Endothelial cell of umbilical vein (primary cell): ENCODE data around the gene MAFF. TPM values are rescaled to one million over a fixed set of nuclear protein-coding genes. Genes with fewer than 3 reads are reported as not detected.

ENCODE experiments used
- BruUV-seq: library from RNA; stranded (reverse); fragments of 400-500 nt; replicated peaks from 2 replicates; lab custom pipeline; 2021; lab: Mats Ljungman, UMichigan
- CTCF ChIA-PET: fragments of 300-600, 350-600 bp; sonication (Branson Sonifier 250); formaldehyde crosslinking; loops from one replicate; lab custom pipeline; 2021; ENCODE audit warnings: antibody characterized with exemption, inconsistent platforms; lab: Charles Lee
- POLR2A ChIA-PET: fragments of 300-600, 350-600 bp; sonication (Branson Sonifier 250); formaldehyde crosslinking; loops from one replicate; lab custom pipeline; 2021; ENCODE audit warnings: antibody characterized with exemption, inconsistent platforms; lab: Charles Lee
- DNase-seq: peaks from one replicate; pipeline ENCODE4 v3.0.0-alpha.2; 2011; ENCODE audit warnings: low read depth, low spot score
- FAIRE-seq: peaks from 2 replicates; lab custom pipeline; 2011; peaks lifted over from hg19 to GRCh38; lab: Jason Lieb, UNC
- H2AFZ ChIP-seq: 2 replicates; pipeline ENCODE4 v1.6.0; 2012; ENCODE audit warnings: low read depth, low read length, control low read depth, inconsistent platforms
- H3K27ac ChIP-seq: 2 replicates; pipeline ENCODE4 v1.5.1; 2011; ENCODE audit warnings: low read depth, mild to moderate bottlenecking, control low read depth, low read length, moderate library complexity; ENCODE audit not compliant: insufficient read depth
- H3K27me3 ChIP-seq, 2 experiments: 2 replicates each; pipeline versions ENCODE4 v1.6.0 to v1.6.1; 2011; ENCODE audit warnings: low read length in 2 of 2, mixed read lengths in 1 of 2; ENCODE audit not compliant: control insufficient read depth in 2 of 2, insufficient read depth in 2 of 2
- H3K36me3 ChIP-seq, 2 experiments: 2 replicates in 1 of 2; 3 replicates in 1 of 2; pipeline ENCODE4 v1.5.1; 2011; ENCODE audit warnings: low read length in 2 of 2, mild to moderate bottlenecking in 1 of 2, moderate library complexity in 1 of 2; ENCODE audit not compliant: control insufficient read depth in 2 of 2, insufficient read depth in 2 of 2; ENCODE audit errors: extremely low read depth in 1 of 2
- H3K4me1 ChIP-seq: 3 replicates; pipeline ENCODE4 v1.5.1; 2011; ENCODE audit warnings: mild to moderate bottlenecking, low read length; ENCODE audit not compliant: control insufficient read depth, insufficient read depth; ENCODE audit errors: extremely low read depth
- H3K4me2 ChIP-seq: 2 replicates; pipeline ENCODE4 v1.6.1; 2011; ENCODE audit warnings: low read length, control low read depth, mixed read lengths; ENCODE audit not compliant: insufficient read depth
- H3K4me3 ChIP-seq, 3 experiments: fragments of 200-600 bp in 1 of 3; sonication (generic), shearing (Covaris generic) in 1 of 3; replicated peaks in 1 of 3; 2 replicates each; pipeline ENCODE4 v1.5.1; 2011 to 2016; ENCODE audit warnings: control low read depth in 3 of 3, low read length in 3 of 3, mild to moderate bottlenecking in 2 of 3, inconsistent platforms in 1 of 3, low read depth in 1 of 3, moderate library complexity in 1 of 3; ENCODE audit not compliant: insufficient read depth in 1 of 3
- H3K79me2 ChIP-seq: 2 replicates; pipeline ENCODE4 v1.6.0; 2012; ENCODE audit warnings: low read length, inconsistent platforms; ENCODE audit not compliant: control insufficient read depth, insufficient read depth
- H3K9ac ChIP-seq: replicated peaks from 2 replicates; pipeline ENCODE3; 2011; ENCODE audit warnings: low read length, control low read depth; ENCODE audit not compliant: insufficient read depth; ENCODE audit errors: extremely low read depth
- H3K9me1 ChIP-seq: replicated peaks from 3 replicates; pipeline ENCODE4 v1.6.0; 2011; ENCODE audit warnings: mild to moderate bottlenecking, low read length; ENCODE audit not compliant: control insufficient read depth, insufficient read depth; ENCODE audit errors: extremely low read depth
- H3K9me3 ChIP-seq: replicated peaks from 2 replicates; pipeline ENCODE4 v1.5.1; 2012; ENCODE audit warnings: low read length, inconsistent platforms; ENCODE audit not compliant: control insufficient read depth, insufficient read depth
- H4K20me1 ChIP-seq: replicated peaks from 2 replicates; pipeline ENCODE3; 2011; ENCODE audit warnings: mild to moderate bottlenecking, low read length; ENCODE audit not compliant: control insufficient read depth, insufficient read depth; ENCODE audit errors: extremely low read depth
- EZH2 ChIP-seq: IDR thresholded peaks from 2 replicates; pipeline ENCODE4 v1.6.1; 2012; ENCODE audit warnings: borderline replicate concordance, low read depth, mild to moderate bottlenecking, moderate library complexity, low read length, inconsistent platforms; ENCODE audit not compliant: severe bottlenecking
- FOS ChIP-seq: IDR thresholded peaks from 2 replicates; pipeline ENCODE4 v1.6.1; 2011; ENCODE audit warnings: mild to moderate bottlenecking, low read length, moderate library complexity, borderline replicate concordance; ENCODE audit not compliant: insufficient read depth
- GATA2 ChIP-seq: IDR thresholded peaks from 2 replicates; pipeline ENCODE4 v1.7.0; 2011; ENCODE audit warnings: low read depth, mild to moderate bottlenecking, moderate library complexity, mixed read lengths, low read length; ENCODE audit not compliant: insufficient read length, insufficient read depth
- JUN ChIP-seq: IDR thresholded peaks from 2 replicates; pipeline ENCODE4 v1.6.1; 2011; ENCODE audit warnings: borderline replicate concordance, low read depth; ENCODE audit not compliant: insufficient read length, insufficient read depth
- MYC ChIP-seq: IDR thresholded peaks from one replicate; pipeline ENCODE4 v1.6.1; 2011; ENCODE audit warnings: mild to moderate bottlenecking, low read depth, low read length
- POLR2A ChIP-seq: IDR thresholded peaks from 2 replicates; pipeline ENCODE4 v1.6.1; 2012; ENCODE audit warnings: low read depth, mild to moderate bottlenecking, control low read depth, low read length
- POLR2AphosphoS5 ChIP-seq: IDR thresholded peaks from 2 replicates; pipeline ENCODE4 v1.6.1; 2012; ENCODE audit warnings: low read depth, mild to moderate bottlenecking, control low read depth, low read length, moderate library complexity; ENCODE audit not compliant: insufficient read depth
- dilution Hi-C: fragments of 300-500 bp; cut with MboI; formaldehyde crosslinking; loops from one replicate; pipeline ENCODE4 v1.15.0; 2019; ENCODE audit warnings: low sequenced_read_pairs; ENCODE audit not compliant: extremely low pct_ligation_motif_present
- intact Hi-C: fragments of 100-400 bp; cut with micrococcal nuclease; formaldehyde crosslinking; loops from one replicate; pipeline ENCODE4 v1.10.0; 2022
- polyA plus RNA-seq, 4 experiments: library from polyadenylated mRNA; depleted of rRNA in 3 of 4; stranded (reverse) in 3 of 4; unstranded in 1 of 4; fragments of >200 nt; gene quantifications; 2 replicates each; pipeline versions ENCODE4 v1.2.1 to v1.2.3, GENCODE V29; 2011 to 2012; ENCODE audit warnings: missing spikeins in 1 of 4
- total RNA-seq: library from RNA; stranded (reverse); gene quantifications from 2 replicates; pipeline ENCODE4 v1.2.3, GENCODE V29; 2021
- TF ChIP-seq, protein P1 (sequence below), 2 donors: IDR thresholded peaks; 1 replicate in 1 of 2; 2 replicates in 1 of 2; pipeline ENCODE4 v1.5.1; 2011; ENCODE audit warnings: low read length in 2 of 2, mild to moderate bottlenecking in 2 of 2, moderate library complexity in 2 of 2, control low read depth in 1 of 2, inconsistent platforms in 1 of 2, low read depth in 1 of 2; ENCODE audit not compliant: insufficient read depth in 1 of 2; ENCODE audit errors: extremely low read depth in 1 of 2
- TF ChIP-seq, protein P2 (sequence below): IDR thresholded peaks from 2 replicates; pipeline ENCODE4 v1.6.1; 2011; ENCODE audit not compliant: insufficient read depth, insufficient read length

Gene MAFF
- total and polyA plus RNA-seq, 2 donors (not counting 3 experiments of a cell fraction or from before 2014, with no cell fraction given) = 29.0 to 61.2 TPM

DNA sequence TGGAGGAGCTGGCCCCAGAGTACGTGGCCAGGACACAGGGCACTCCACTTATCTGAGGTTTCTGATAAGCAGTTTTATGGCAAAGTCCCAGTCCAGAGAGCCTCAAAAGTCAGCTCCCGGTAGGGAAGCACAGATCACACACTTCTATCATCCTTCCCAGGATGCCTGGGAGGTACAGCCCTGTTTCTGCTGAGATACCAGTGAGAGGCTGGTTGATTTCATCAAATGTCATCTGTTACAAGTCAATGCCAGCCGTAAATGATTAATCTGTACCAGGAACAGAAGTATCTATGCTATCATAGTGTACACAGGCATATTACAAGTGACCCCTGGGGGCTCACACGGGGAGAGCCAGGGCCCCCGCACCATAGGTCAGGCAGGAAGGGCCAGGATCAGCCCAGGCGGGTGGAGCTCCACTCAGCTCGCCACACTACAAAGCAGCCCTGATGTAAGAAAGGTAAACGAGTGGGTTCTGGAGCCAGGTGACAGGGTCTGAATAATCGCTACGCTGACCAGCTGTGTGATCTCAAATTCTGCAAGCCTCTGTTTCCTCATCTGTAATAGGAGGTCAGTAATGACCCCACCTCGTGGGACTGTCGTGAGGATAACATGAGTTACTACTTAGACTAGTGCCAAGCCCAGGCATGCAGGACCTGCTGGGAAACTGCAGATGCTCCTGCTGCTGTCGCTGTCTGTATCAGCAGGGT, 37.8 kb upstream of the MAFF start:
- ChIA-PET POLR2A (no interaction called here), CTCF (interaction anchor here (0.9 to 1.3 kb wide), 4 partner anchors 13 to 49 kb away, joined by 3 to 7 read pairs (median 4); partner anchors contain the start of gene PLA2G6)
- intact Hi-C loops = no loop called here
- H3K4me2 ChIP-seq = no peak overlapping the region
- no peaks in the 10 kb centered on the region for H3K36me3 ChIP-seq
- H3K4me3 ChIP-seq = no peak overlapping the region
- no peaks in the 10 kb centered on the region for H3K9me3 ChIP-seq
- H3K9ac ChIP-seq = no peak overlapping the region
- no TSS peak for BruUV-seq
- peak; percentile 48 for FAIRE-seq
- DNase-seq = no peak
- peaks cover 8% of the 10 kb centered on the region for H3K4me1 ChIP-seq
- H3K9me1 ChIP-seq = no peaks in the 10 kb centered on the region
- H3K79me2 ChIP-seq = no peaks in the 10 kb centered on the region
- no peak overlapping the region for H3K27ac ChIP-seq
- no peak overlapping the region for H2AFZ ChIP-seq
- H3K27me3 ChIP-seq = no peaks in the 10 kb centered on the region
- dilution Hi-C loops = no loop called here
- H4K20me1 ChIP-seq = no peaks in the 10 kb centered on the region
- TF ChIP-seq POLR2A (no peak), POLR2AphosphoS5 (no peak), GATA2 (no peak), FOS (no peak), JUN (no peak), MYC (no peak), EZH2 (no peak)
- TF ChIP-seq, protein P1, sequence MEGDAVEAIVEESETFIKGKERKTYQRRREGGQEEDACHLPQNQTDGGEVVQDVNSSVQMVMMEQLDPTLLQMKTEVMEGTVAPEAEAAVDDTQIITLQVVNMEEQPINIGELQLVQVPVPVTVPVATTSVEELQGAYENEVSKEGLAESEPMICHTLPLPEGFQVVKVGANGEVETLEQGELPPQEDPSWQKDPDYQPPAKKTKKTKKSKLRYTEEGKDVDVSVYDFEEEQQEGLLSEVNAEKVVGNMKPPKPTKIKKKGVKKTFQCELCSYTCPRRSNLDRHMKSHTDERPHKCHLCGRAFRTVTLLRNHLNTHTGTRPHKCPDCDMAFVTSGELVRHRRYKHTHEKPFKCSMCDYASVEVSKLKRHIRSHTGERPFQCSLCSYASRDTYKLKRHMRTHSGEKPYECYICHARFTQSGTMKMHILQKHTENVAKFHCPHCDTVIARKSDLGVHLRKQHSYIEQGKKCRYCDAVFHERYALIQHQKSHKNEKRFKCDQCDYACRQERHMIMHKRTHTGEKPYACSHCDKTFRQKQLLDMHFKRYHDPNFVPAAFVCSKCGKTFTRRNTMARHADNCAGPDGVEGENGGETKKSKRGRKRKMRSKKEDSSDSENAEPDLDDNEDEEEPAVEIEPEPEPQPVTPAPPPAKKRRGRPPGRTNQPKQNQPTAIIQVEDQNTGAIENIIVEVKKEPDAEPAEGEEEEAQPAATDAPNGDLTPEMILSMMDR (IDR thresholded peaks at IDR 0.05; ENCODE audit: extremely low read depth in 1 of 2, insufficient read depth in 1 of 2, low read depth in 1 of 2, low read length in 2 of 2) = no peak
- TF ChIP-seq, protein P2, sequence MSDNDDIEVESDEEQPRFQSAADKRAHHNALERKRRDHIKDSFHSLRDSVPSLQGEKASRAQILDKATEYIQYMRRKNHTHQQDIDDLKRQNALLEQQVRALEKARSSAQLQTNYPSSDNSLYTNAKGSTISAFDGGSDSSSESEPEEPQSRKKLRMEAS = no peak
